ENCODE measurements around the gene NOX3. TPM values are rescaled to one million over a fixed set of nuclear protein-coding genes. Genes with fewer than 3 reads are reported as not detected.

NOX3 gene
- total and polyA plus RNA-seq, 9 of the 15 experiments (the other 6 are each of a cell fraction or from before 2014, with no cell fraction given), result not detected

GRCh38 chr6:155371230-155371629 lies 84.4 kb downstream of the NOX3 start:
- Histone ChIP-seq H3K4me3 (no peak overlapping the region), H3K36me3 (ENCODE audit: control insufficient read depth, insufficient read depth, low read length) (no peaks in the 10 kb centered on the region), H3K27me3 (ENCODE audit: control insufficient read depth in 2 of 2, insufficient read depth in 2 of 2, low read length in 2 of 2) (no peaks in the 10 kb centered on the region), H3K79me2 (ENCODE audit: control insufficient read depth, insufficient read depth, low read length) (no peaks in the 10 kb centered on the region), H3K4me1 (replicated peaks in 1 of 2; ENCODE audit: control insufficient read depth in 2 of 2, insufficient read depth in 2 of 2, low read length in 2 of 2) (no peaks in the 10 kb centered on the region), H2AFZ (ENCODE audit: low read depth, low read length) (no peak overlapping the region), H3K27ac (ENCODE audit: extremely low read depth, low read depth, low read length) (no peak overlapping the region), H3K4me2 (ENCODE audit: insufficient read depth, low read length) (no peak overlapping the region), H3K9ac (ENCODE audit: insufficient read depth in 1 of 2, low read depth in 2 of 2, low read length in 2 of 2) (no peak overlapping the region), H4K20me1 (replicated peaks; ENCODE audit: control insufficient read depth, insufficient read depth, low read length) (no peaks in the 10 kb centered on the region), H3K9me3 (replicated peaks; ENCODE audit: control insufficient read depth, insufficient read depth, low read depth, low read length) (no peaks in the 10 kb centered on the region), H3K9me1 (ENCODE audit: control insufficient read depth, insufficient read depth, low read length) (no peaks in the 10 kb centered on the region)
- no peak for TF ChIP-seq MAX (CRISPR knock-in tag; IDR thresholded peaks at IDR 0.05)
- TF ChIP-seq MXI1 (IDR thresholded peaks at IDR 0.05; ENCODE audit: low read depth, low read length), result no peak
- TF ChIP-seq SREBF1 (IDR thresholded peaks at IDR 0.05; ENCODE audit: borderline replicate concordance, low read depth, low read length), result no peak
- no peak for TF ChIP-seq NFXL1 (CRISPR knock-in tag; IDR thresholded peaks at IDR 0.05)
- TF ChIP-seq, protein P1, sequence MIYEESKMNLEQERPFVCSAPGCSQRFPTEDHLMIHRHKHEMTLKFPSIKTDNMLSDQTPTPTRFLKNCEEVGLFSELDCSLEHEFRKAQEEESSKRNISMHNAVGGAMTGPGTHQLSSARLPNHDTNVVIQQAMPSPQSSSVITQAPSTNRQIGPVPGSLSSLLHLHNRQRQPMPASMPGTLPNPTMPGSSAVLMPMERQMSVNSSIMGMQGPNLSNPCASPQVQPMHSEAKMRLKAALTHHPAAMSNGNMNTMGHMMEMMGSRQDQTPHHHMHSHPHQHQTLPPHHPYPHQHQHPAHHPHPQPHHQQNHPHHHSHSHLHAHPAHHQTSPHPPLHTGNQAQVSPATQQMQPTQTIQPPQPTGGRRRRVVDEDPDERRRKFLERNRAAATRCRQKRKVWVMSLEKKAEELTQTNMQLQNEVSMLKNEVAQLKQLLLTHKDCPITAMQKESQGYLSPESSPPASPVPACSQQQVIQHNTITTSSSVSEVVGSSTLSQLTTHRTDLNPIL (CRISPR knock-in tag; IDR thresholded peaks at IDR 0.05), result no peak
- no peak for TF ChIP-seq FOXJ2 (tag; IDR thresholded peaks at IDR 0.05)
- no peak for TF ChIP-seq ZNF384 (IDR thresholded peaks at IDR 0.05; ENCODE audit: low read depth, low read length)
- FAIRE-seq, result no peak
- CTCF ChIA-PET (ENCODE audit: low intra/inter-chr PET ratio), result no interaction called here
- in situ Hi-C loops (cut with MboI), result no loop called here
- POLR2A ChIA-PET, result no interaction called here
- no TSS peak for BruUV-seq (replicated peaks)
- no peak for DNase-seq (ENCODE audit: extremely low read depth in 1 of 4, low spot score in 3 of 4)
- no peak for ATAC-seq
- WGBS (ENCODE audit: insufficient coverage, low coverage, missing lambda C conversion rate), result 0% methylated on average over 5 of the region's 5 CpGs
- intact Hi-C loops (cut with micrococcal nuclease), result no loop called here

All from K562 (cell line).